CD14-positive monocyte (primary cell): ENCODE data around the gene FARP2. TPM values are rescaled to one million over a fixed set of nuclear protein-coding genes. Genes with fewer than 3 reads are reported as not detected.

Experiments
- DNase-seq, 3 donors: peaks; one replicate each; pipeline ENCODE4 v3.0.0-alpha.2; 2011 to 2022
- H2AFZ ChIP-seq: 2 replicates; pipeline ENCODE4 v1.6.0; 2012; ENCODE audit warnings: mild to moderate bottlenecking, low read depth, low read length, inconsistent platforms; ENCODE audit not compliant: insufficient read depth, poor library complexity, severe bottlenecking
- H3K27ac ChIP-seq, 2 donors: 1 replicate in 1 of 2; 2 replicates in 1 of 2; pipeline ENCODE4 v1.5.1; 2012 to 2013; ENCODE audit warnings: low read length in 2 of 2, control low read depth in 1 of 2, inconsistent platforms in 1 of 2, low read depth in 1 of 2, mild to moderate bottlenecking in 1 of 2
- H3K27me3 ChIP-seq, 2 donors: one replicate each; pipeline versions ENCODE4 v1.6.0 to v1.6.1; 2011 to 2013; ENCODE audit warnings: low read length in 2 of 2; ENCODE audit not compliant: control insufficient read depth in 2 of 2, insufficient read depth in 2 of 2
- H3K36me3 ChIP-seq, 2 donors: replicated peaks in 1 of 2; 1 replicate in 1 of 2; 2 replicates in 1 of 2; pipeline versions ENCODE4 v1.5.1 to v1.6.1; 2012 to 2013; ENCODE audit warnings: low read length in 2 of 2, control low read depth in 1 of 2, inconsistent platforms in 1 of 2, mild to moderate bottlenecking in 1 of 2; ENCODE audit not compliant: insufficient read depth in 2 of 2, control insufficient read depth in 1 of 2
- H3K4me1 ChIP-seq, 2 donors: 1 replicate in 1 of 2; 2 replicates in 1 of 2; pipeline versions ENCODE4 v1.5.1 to v1.6.1; 2012 to 2013; ENCODE audit warnings: low read length in 2 of 2, control low read depth in 1 of 2, inconsistent platforms in 1 of 2, mild to moderate bottlenecking in 1 of 2, moderate library complexity in 1 of 2; ENCODE audit not compliant: insufficient read depth in 2 of 2, control insufficient read depth in 1 of 2
- H3K4me2 ChIP-seq: replicated peaks from 2 replicates; pipeline ENCODE3; 2012; ENCODE audit warnings: low read length, moderate library complexity, mild to moderate bottlenecking; ENCODE audit not compliant: poor library complexity, severe bottlenecking; ENCODE audit errors: extremely low read depth
- H3K4me3 ChIP-seq, 3 experiments: fragments of 200-600 bp in 1 of 3; sonication (generic) in 1 of 3; replicated peaks in 1 of 3; 1 replicate in 2 of 3; 2 replicates in 1 of 3; pipeline ENCODE4 v1.5.1; 2011 to 2013; ENCODE audit warnings: low read length in 3 of 3, mild to moderate bottlenecking in 3 of 3, control low read depth in 2 of 3, low read depth in 2 of 3, inconsistent platforms in 1 of 3, moderate library complexity in 1 of 3
- H3K79me2 ChIP-seq: 2 replicates; pipeline ENCODE4 v1.6.0; 2012; ENCODE audit warnings: mild to moderate bottlenecking, control low read depth, inconsistent platforms, low read length, moderate library complexity; ENCODE audit not compliant: insufficient read depth
- H3K9ac ChIP-seq: 2 replicates; pipeline ENCODE4 v1.6.0; 2017; ENCODE audit warnings: low read length, mild to moderate bottlenecking; ENCODE audit not compliant: insufficient read depth, poor library complexity, severe bottlenecking
- H3K9me3 ChIP-seq, 2 donors: replicated peaks in 1 of 2; 1 replicate in 1 of 2; 2 replicates in 1 of 2; pipeline versions ENCODE4 v1.5.1 to v1.6.1; 2012 to 2013; ENCODE audit warnings: low read length in 2 of 2, control low read depth in 1 of 2; ENCODE audit not compliant: control insufficient read depth in 1 of 2, insufficient read depth in 1 of 2
- H4K20me1 ChIP-seq: 2 replicates; pipeline ENCODE4 v1.6.0; 2012; ENCODE audit warnings: mild to moderate bottlenecking, low read length, control low read depth, moderate library complexity; ENCODE audit not compliant: insufficient read depth
- H3K27ac Mint-ChIP-seq, 7 donors: one replicate each; pipeline ENCODE4 v1.8.0; 2020; ENCODE audit warnings: mild to moderate bottlenecking in 7 of 7, mixed read lengths in 7 of 7, moderate library complexity in 6 of 7, inconsistent platforms in 2 of 7
- H3K27me3 Mint-ChIP-seq, 3 donors: one replicate each; pipeline ENCODE4 v1.8.0; 2021 to 2022; ENCODE audit warnings: low read depth in 3 of 3, mild to moderate bottlenecking in 3 of 3, mixed read lengths in 3 of 3, moderate library complexity in 3 of 3, inconsistent platforms in 1 of 3
- H3K36me3 Mint-ChIP-seq, 2 donors: one replicate each; pipeline ENCODE4 v1.8.0; 2020; ENCODE audit warnings: mixed read lengths in 2 of 2, inconsistent platforms in 1 of 2, mild to moderate bottlenecking in 1 of 2
- H3K4me1 Mint-ChIP-seq: one replicate; pipeline ENCODE4 v1.8.0; 2020; ENCODE audit warnings: mild to moderate bottlenecking, mixed read lengths
- H3K4me3 Mint-ChIP-seq, 2 donors: one replicate each; pipeline ENCODE4 v1.8.0; 2020; ENCODE audit warnings: mild to moderate bottlenecking in 2 of 2, mixed read lengths in 2 of 2, moderate library complexity in 1 of 2
- H3K9me3 Mint-ChIP-seq, 7 donors: one replicate each; pipeline ENCODE4 v1.8.0; 2020 to 2022; ENCODE audit warnings: mixed read lengths in 7 of 7, mild to moderate bottlenecking in 6 of 7, moderate library complexity in 6 of 7, inconsistent platforms in 2 of 7
- CTCF ChIP-seq: fragments of 200-600 bp; IDR thresholded peaks from one replicate; pipeline ENCODE4 v1.8.0; 2022; ENCODE audit warnings: antibody characterized with exemption, mild to moderate bottlenecking
- WGBS: methylation state at CpG from one replicate; pipeline ENCODE4 v1.1.5; 2013; ENCODE audit warnings: missing lambda C conversion rate; ENCODE audit not compliant: insufficient coverage; 5-methylcytosine and 5-hydroxymethylcytosine counted together
- intact Hi-C, 2 donors: fragments of 100-400 bp; cut with micrococcal nuclease; formaldehyde crosslinking; loops; one replicate each; pipeline versions ENCODE4 v1.15.0 to v1.15.1; 2023
- polyA minus RNA-seq: library from RNA; depleted of rRNA, polyadenylated mRNA; stranded (reverse); fragments of >200 nt; gene quantifications from 2 replicates; pipeline ENCODE4 v1.2.3, GENCODE V29; 2012
- polyA plus RNA-seq, 3 donors: library from polyadenylated mRNA; depleted of rRNA in 1 of 3; unstranded in 2 of 3; stranded (reverse) in 1 of 3; fragments of 300-500 nt in 2 of 3; fragments of >200 nt in 1 of 3; fragmentation: Illumina TruSeq in 2 of 3; gene quantifications; 1 replicate in 2 of 3; 2 replicates in 1 of 3; pipeline ENCODE4 v1.2.3, GENCODE V29; 2012 to 2021
- total RNA-seq, 12 experiments: library from RNA in 1 of 12; stranded (reverse) in 1 of 12; fragments of 120-200 nt in 1 of 12; gene quantifications; one replicate each; pipeline ENCODE4 v1.2.4 and lab custom pipeline; 2013 to 2026; ENCODE audit warnings: mixed read lengths in 6 of 12, inconsistent platforms in 1 of 12

The FARP2 gene, protein sequence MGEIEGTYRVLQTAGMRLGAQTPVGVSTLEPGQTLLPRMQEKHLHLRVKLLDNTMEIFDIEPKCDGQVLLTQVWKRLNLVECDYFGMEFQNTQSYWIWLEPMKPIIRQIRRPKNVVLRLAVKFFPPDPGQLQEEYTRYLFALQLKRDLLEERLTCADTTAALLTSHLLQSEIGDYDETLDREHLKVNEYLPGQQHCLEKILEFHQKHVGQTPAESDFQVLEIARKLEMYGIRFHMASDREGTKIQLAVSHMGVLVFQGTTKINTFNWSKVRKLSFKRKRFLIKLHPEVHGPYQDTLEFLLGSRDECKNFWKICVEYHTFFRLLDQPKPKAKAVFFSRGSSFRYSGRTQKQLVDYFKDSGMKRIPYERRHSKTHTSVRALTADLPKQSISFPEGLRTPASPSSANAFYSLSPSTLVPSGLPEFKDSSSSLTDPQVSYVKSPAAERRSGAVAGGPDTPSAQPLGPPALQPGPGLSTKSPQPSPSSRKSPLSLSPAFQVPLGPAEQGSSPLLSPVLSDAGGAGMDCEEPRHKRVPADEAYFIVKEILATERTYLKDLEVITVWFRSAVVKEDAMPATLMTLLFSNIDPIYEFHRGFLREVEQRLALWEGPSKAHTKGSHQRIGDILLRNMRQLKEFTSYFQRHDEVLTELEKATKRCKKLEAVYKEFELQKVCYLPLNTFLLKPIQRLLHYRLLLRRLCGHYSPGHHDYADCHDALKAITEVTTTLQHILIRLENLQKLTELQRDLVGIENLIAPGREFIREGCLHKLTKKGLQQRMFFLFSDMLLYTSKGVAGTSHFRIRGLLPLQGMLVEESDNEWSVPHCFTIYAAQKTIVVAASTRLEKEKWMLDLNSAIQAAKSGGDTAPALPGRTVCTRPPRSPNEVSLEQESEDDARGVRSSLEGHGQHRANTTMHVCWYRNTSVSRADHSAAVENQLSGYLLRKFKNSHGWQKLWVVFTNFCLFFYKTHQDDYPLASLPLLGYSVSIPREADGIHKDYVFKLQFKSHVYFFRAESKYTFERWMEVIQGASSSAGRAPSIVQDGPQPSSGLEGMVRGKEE
- 19.5 TPM for total RNA-seq (2013)
- polyA plus RNA-seq (1 to 10 TPM; 6.7 to 8.5 (median 7.3) TPM), polyA minus RNA-seq (9.0 and 10.6 TPM in 2 replicates), total RNA-seq (lab: John Stamatoyannopoulos, UW) (12.6 to 42.9 (median 33.1) reads per million in 11 experiments)

DNA sequence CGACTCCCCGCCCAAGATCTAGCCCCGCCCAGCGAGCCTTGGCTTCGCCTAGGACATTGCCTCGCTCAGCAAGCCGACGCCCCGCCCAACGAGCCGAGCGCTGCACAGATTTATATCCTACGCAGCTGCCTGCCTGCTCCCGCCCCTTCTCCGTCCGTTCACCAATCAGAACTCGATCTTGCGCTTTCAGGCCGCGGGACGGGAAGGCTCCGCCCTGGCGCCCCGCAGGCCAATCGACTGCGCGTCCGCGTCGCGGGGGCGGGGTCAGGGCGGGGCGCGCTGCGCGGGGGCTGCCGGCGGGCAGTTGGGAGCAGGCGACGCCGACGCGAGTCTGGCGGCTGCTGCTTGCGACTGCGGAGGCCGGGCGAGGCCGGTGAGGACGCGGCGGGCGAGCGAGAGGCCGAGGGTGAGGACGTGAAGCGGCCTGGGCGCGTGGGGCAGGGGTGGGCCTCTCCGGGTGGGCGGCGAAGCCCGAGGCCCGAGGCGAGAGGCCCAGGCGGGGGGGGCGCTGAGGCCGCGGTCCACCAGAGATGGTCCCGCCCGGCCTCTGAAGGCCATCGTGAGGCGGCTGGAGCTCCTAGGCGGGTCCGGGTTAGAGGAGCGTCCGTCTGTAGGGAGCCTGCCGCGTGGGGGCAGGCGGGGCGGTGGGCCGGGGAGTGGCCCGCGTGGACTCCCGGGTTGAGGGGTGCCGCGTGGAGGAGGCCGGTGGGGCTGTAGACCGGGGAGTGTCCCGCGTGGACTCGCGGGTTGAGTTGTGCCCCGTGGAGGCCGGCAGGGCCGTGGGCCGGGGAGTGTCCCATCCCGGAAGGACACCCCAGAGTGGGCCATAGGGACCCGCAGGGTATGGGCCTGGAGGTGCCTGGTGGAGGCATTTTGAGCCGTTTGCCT is at the start of gene FARP2:
TSS of gene FARP2 (plus strand) at position 303 of the 888 bp plus-strand sequence. CDS start 16,823 bp downstream, outside the sequence.
- Histone ChIP-seq H3K9ac (peak within 1 kb of the TSS; percentile 80), H3K4me3 (peak within 1 kb of the TSS; percentile 48 to 82 (median 77)), H3K27me3 (no peaks in the 10 kb centered on the region), H4K20me1 (peaks cover 21% of the 10 kb centered on the region), H3K4me1 (peaks cover 29 to 33% of the 10 kb centered on the region in 2 donors), H3K79me2 (peaks cover 21% of the 10 kb centered on the region), H3K27ac (peak within 1 kb of the TSS; percentile 44 to 73), H3K9me3 (no peaks in the 10 kb centered on the region), H2AFZ (peak within 1 kb of the TSS; percentile 70), H3K4me2 (peak within 1 kb of the TSS; percentile 89), H3K36me3 (peaks cover 26 to 36% of the 10 kb centered on the region in 2 donors)
- DNase-seq = peak; percentile 96 to 98 (median 98)
- no peak for TF ChIP-seq CTCF
- intact Hi-C loops = loop anchor here (2.0 to 10.0 kb wide), 8 partner anchors 41 to 379 kb away; partner anchors contain the start of genes ATG4B (in 2 of the 2), HDLBP (in 2 of the 2), SEPTIN2 (in 2 of the 2) and THAP4 (in 2 of the 2)
- Mint-ChIP-seq H3K27ac (peak within 1 kb of the TSS; percentile 87 to 95 (median 94)), H3K27me3 (peaks cover 0 to 4% (median 0%) of the 10 kb centered on the region in 3 donors), H3K4me3 (peak within 1 kb of the TSS; percentile 80 to 89), H3K4me1 (peaks cover 35% of the 10 kb centered on the region), H3K36me3 (peaks cover 35 to 36% of the 10 kb centered on the region in 2 donors), H3K9me3 (peaks cover 0 to 2% (median 0%) of the 10 kb centered on the region in 7 donors)
- WGBS = under 1% methylated on average over 97 of the region's 101 CpGs
